Activated T-cell treated with anti-CD3 and anti-CD28 coated beads, Interleukin-2, amount 50 U/mL, for 72 hours (primary cell): ENCODE results near the gene AGAP1. TPM values are rescaled to one million over a fixed set of nuclear protein-coding genes. Genes with fewer than 3 reads are reported as not detected.
A peak's percentile ranks its signal among the peaks of the same experiment; 100 is the strongest.

Experiments
- ATAC-seq, 2 donors: fragments of 150-1000 bp; cut with Tn5 transposase; replicated peaks in 1 of 2; 2 replicates each; pipeline ENCODE4 v1.10.0; 2021; ENCODE audit warnings: moderate library complexity in 2 of 2, mild to moderate bottlenecking in 1 of 2
- DNase-seq, 2 donors: peaks; one replicate each; pipeline ENCODE4 v3.0.0; 2021 to 2022; ENCODE audit warnings: mixed read lengths in 1 of 2
- H3K27ac Mint-ChIP-seq: one replicate; pipeline ENCODE4 v1.8.0; 2022; ENCODE audit warnings: mild to moderate bottlenecking, moderate library complexity, mixed read lengths
- H3K27me3 Mint-ChIP-seq: one replicate; pipeline ENCODE4 v1.8.0; 2022; ENCODE audit warnings: low read depth, mixed read lengths
- H3K36me3 Mint-ChIP-seq, 2 donors: one replicate each; pipeline ENCODE4 v1.8.0; 2022; ENCODE audit warnings: mixed read lengths in 2 of 2, mild to moderate bottlenecking in 1 of 2; ENCODE audit not compliant: insufficient read depth in 2 of 2
- H3K4me1 Mint-ChIP-seq: one replicate; pipeline ENCODE4 v1.8.0; 2022; ENCODE audit warnings: low read depth, mixed read lengths
- H3K4me3 Mint-ChIP-seq, 2 donors: one replicate each; pipeline ENCODE4 v1.8.0; 2022; ENCODE audit warnings: mild to moderate bottlenecking in 2 of 2, mixed read lengths in 2 of 2, moderate library complexity in 2 of 2
- H3K9me3 Mint-ChIP-seq, 2 donors: one replicate each; pipeline ENCODE4 v1.8.0; 2022; ENCODE audit warnings: mixed read lengths in 2 of 2
- total RNA-seq, 2 donors: library from RNA; stranded (reverse); gene quantifications; one replicate each; pipeline ENCODE4 v1.2.3, GENCODE V29; 2022

AGAP1 gene
- total RNA-seq, 2 donors from 2014 or later, result 0.74 to 2.9 TPM

DNA sequence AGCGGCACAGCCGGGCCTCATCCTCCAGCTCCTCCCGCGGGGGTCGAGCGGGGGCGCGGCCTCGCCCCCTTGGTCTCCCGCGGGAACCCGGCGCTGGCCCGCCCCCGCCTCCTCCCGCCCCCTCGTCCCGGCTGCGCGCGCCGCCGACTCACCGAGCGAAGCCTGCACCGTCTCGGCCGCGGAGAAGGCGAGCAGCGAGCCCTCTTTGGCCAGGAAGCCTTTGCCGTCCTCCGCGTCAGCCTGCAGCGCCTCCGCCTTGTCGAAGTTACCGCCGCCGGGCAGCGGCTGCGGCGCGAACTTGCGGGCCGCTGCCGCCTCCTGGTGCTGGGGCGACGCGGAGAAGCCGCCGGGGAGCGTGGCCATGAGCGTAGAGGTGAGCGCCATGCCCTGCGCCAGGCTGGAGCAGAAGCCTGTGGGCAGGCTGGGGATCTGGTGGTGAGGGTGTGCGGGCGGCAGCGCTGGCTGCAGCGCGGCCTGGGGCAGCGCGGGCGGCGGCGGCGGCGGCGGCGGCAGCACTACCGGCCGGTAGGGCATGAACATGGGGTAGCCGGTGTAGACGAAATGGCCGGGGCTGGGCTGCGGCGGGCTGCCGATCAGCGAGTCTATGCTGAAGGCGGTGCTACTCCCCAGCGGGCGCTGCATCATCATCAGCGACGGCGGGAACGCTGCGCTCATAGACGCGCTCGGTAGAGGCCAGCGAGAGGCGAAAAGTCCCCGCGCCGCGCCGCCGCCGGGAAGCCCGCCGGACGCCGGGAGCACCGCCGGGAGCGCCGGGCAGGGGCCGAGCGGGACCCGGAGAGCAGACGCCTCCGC lies 673.7 kb downstream of the AGAP1 start:
- H3K27me3 Mint-ChIP-seq, result peaks cover 61% of the 10 kb centered on the region
- peaks cover 0 to 2% of the 10 kb centered on the region in 2 donors for H3K36me3 Mint-ChIP-seq
- DNase-seq, result no peak
- H3K9me3 Mint-ChIP-seq, result no peaks in the 10 kb centered on the region
- H3K4me3 Mint-ChIP-seq, result peak overlapping the region in 1 of 2 donors; percentile 49
- ATAC-seq, result peak in 1 of 2 donors; percentile 22
- H3K4me1 Mint-ChIP-seq, result peaks cover 10% of the 10 kb centered on the region
- no peak overlapping the region for H3K27ac Mint-ChIP-seq

DNA sequence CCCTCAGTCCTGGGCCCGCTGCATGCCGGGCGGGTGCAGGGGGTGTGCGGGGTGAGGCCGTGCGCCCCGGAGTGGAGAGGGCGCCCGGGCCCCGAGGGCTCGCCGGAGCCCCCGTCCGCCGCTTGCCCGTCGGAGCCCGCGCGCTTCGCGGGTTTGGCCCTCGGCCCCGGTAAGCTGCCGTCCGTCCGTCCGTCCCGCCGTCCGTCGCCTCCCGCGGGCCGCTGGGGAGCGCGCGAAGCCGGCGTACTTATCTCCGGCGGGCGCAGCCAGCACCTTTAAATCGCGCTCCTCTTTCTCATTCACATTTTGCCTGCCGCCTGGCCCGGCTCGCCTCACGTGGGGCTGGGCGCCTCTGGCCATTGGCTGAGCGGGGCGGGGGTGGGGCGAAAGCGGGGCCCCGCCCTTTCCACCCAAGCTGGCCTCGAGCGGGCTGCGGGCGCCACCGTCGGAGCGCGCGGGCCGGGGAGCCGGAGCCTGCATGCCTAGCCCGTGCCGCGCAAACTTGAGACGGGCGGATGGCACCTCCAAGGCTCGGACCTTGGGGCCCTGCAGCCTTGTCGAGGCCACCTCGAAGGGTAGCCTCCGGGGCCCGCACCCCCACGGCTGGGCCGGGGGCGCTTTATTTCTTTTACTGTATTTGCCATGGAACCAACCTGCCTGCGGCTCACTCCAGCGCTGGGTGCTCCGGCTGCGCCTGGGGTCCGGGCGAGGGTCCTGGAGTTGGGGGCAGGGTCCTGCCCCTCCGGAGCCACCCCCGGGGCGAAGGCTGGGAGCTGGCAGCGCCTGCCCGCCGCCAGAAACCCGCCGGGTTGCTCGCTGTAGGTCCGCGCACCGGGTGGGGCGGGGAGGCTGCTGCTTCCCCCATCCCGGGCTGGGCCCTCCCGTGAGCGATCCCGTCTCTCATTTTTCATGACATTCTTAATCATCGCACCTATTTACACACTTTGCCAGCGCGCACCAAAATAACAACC lies 674.6 kb downstream of the AGAP1 start, which contains the start of gene GBX2:
Gene GBX2 (minus strand): TSS at position 277 of the 971 bp plus-strand sequence. CDS start 415 bp downstream, outside the sequence.
- peak in 1 of 2 donors; percentile 36 for ATAC-seq

DNA sequence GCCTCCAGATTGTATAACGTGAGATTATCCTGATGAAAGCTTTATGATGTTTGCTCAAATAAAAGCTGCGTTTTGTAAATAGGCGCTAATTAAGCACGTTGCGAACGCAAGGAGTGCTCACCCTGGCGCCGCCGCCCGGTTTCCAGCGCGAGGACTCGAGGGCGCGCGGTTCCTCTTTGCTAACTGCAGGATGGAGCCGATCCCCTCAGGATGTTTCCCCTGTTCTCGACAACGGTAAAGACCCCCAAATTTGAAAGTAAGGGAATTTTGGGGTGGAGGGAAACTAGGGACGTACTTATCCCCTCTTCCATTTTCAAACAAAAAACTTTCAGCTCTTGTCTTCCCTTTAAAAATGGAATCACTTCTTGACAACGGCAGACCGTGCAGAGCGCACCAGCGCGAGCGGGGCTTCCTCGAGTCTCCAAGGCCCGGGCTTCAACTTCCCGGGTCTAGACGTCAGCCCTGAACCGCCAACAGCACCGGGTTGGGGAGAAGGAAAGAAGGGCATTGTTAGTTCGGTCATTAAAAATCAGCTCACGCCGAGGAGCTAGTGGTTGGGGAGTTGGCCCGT lies 675.4 kb downstream of the AGAP1 start:
- no peak overlapping the region for H3K27ac Mint-ChIP-seq
- H3K9me3 Mint-ChIP-seq, result no peaks in the 10 kb centered on the region
- ATAC-seq (no peak), DNase-seq (no peak)
- H3K4me3 Mint-ChIP-seq, result peak overlapping the region in 1 of 2 donors; percentile 2
- H3K36me3 Mint-ChIP-seq, result peaks cover 0 to 2% of the 10 kb centered on the region in 2 donors
- peaks cover 62% of the 10 kb centered on the region for H3K27me3 Mint-ChIP-seq
- H3K4me1 Mint-ChIP-seq, result peaks cover 10% of the 10 kb centered on the region

More for the DNA sequence above, 674.6 kb downstream of the AGAP1 start, which contains the start of gene GBX2:
- H3K27me3 Mint-ChIP-seq, result peaks cover 56% of the 10 kb centered on the region
- H3K4me3 Mint-ChIP-seq, result peak within 1 kb of the TSS; percentile 2 to 49
- H3K4me1 Mint-ChIP-seq, result peaks cover 10% of the 10 kb centered on the region
- DNase-seq, result no peak
- H3K36me3 Mint-ChIP-seq, result peaks cover 0 to 2% of the 10 kb centered on the region in 2 donors
- no peaks in the 10 kb centered on the region for H3K9me3 Mint-ChIP-seq
- H3K27ac Mint-ChIP-seq, result no peak within 1 kb of the TSS

DNA sequence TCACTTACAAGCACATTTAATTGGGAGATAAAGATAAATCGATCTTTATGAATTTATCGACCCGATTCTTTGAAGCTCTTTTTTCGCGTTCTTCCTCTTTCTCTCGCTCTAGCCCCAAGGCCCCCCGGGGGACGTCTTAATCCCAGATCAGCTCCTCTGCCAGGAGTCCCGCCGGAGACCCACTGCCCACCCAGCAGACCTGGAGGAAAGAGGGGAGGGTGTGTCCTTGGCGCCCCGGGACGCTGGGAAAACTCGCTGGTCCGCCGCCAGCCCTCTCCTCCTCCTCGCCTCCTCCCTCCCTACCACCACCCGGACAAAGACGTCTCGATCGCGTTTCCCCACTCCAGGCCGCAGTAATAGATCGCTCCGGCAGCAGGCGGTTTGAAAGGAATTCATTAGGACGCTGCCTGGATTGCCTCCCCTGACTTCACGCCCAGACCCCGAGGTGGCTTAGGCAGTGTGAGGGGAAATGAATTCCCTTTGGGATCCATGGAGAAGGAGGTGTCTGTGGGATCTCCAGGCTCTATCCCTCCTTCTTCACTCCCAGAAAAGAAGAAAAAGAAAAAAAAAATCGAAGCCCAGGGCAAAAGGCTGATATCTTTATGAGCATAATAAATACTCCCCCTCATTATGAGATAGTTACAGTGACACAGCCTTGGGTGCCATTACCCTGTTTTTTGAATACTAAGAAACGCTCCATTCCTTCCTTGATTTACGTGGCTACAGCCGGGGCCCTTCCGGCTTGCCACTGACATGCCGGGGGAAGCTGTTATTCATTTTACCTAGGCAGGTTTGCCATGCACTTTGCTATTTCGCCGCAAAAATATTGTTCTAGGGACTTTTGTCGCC lies 676.1 kb downstream of the AGAP1 start:
- Mint-ChIP-seq H3K9me3 (no peaks in the 10 kb centered on the region), H3K4me3 (no peak overlapping the region), H3K36me3 (peaks cover 0 to 2% of the 10 kb centered on the region in 2 donors), H3K27me3 (peaks cover 66% of the 10 kb centered on the region), H3K4me1 (peaks cover 10% of the 10 kb centered on the region), H3K27ac (peak overlapping the region; percentile 79)
- ATAC-seq, result no peak
- DNase-seq, result no peak

DNA sequence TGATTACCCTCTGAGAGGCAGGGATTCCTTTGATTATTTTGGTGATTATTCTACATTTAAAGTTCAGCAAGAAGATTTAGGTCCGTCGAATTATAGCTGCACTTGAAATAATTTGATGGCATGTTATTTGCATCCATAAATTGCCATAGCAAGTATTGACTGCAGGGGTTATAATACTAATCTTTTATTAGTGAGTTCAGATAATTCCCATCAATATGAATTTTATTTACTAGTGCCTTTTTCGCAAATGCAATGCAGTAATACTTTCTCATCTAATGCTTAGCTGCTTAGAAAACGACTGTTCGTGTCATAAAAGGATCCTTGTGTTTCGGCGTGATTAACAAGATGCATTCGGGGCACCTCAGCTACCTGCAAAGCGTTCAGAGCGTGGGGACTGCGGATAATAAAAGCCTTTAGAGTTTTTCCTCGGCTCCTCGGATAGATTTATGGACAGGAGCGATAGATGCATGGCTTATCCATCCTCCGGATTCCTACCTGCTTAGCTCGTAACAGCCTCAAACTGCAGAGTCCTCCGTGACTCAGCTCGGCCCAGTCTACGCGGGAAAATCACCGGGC lies 676.8 kb downstream of the AGAP1 start:
- H3K36me3 Mint-ChIP-seq, result peaks cover 0 to 2% of the 10 kb centered on the region in 2 donors
- peaks cover 10% of the 10 kb centered on the region for H3K4me1 Mint-ChIP-seq
- peaks cover 67% of the 10 kb centered on the region for H3K27me3 Mint-ChIP-seq
- H3K4me3 Mint-ChIP-seq, result no peak overlapping the region
- H3K27ac Mint-ChIP-seq, result peak overlapping the region; percentile 79
- ATAC-seq, result no peak
- DNase-seq, result no peak
- H3K9me3 Mint-ChIP-seq, result no peaks in the 10 kb centered on the region

DNA sequence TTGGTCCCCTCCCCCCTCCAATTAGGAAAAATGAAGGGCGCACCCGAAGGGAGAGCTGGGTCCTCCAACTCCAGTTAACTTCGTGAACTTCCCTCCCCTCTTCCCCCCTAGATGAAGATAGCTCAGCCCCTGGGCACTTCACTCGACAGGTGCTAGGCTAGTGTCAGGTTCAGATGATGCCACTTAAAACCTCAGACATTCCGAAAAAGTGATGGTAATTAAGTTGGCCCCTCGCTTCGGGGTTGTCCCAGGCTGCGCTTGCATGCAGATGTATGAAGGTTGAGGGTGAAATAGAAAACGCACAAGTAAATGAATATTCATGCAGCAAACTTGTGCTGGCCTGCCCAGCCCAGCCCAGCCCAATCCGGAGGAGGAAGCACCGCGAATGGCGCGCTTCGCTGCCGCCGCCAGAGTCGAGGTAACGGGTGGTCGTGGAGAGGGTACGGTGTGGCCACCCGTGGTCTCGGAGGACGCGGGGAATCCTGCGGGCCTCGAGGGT lies 677.4 kb downstream of the AGAP1 start:
- Mint-ChIP-seq H3K4me3 (no peak overlapping the region), H3K36me3 (peaks cover 0 to 2% of the 10 kb centered on the region in 2 donors), H3K9me3 (no peaks in the 10 kb centered on the region), H3K4me1 (peaks cover 7% of the 10 kb centered on the region), H3K27ac (no peak overlapping the region), H3K27me3 (peaks cover 67% of the 10 kb centered on the region)
- DNase-seq, result no peak
- ATAC-seq, result no peak

DNA sequence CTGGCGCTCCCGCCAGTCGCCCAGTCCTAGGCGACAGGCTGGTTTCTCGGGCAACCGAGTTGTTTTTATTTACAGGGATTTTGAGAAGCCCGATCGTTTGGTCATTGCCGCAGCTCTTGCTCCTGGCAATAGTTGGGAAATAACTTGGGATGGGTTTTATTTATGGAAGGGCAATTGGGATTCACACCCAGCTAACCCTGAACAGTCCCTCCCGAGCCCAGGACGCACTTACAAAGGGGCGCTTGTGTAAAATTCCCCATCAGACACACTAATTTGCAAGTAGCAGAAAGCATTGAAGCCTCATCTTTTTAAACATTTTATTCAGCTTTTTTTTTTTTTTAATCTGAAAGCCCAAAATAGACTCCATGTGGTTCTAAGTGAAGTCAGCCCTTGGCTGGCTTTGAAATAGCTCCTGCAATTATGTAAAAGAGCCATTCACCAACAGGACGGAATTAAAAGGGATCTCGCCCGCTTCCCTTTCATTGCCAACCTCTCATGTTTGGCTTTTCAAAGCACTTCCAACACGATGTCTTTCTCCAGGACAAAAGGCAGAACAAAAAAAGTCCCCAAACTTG lies 677.9 kb downstream of the AGAP1 start:
- Mint-ChIP-seq H3K27me3 (peaks cover 67% of the 10 kb centered on the region), H3K9me3 (no peaks in the 10 kb centered on the region), H3K4me3 (no peak overlapping the region), H3K36me3 (peaks cover 0 to under 1% of the 10 kb centered on the region in 2 donors), H3K27ac (peak overlapping the region; percentile 34), H3K4me1 (peaks cover 2% of the 10 kb centered on the region)
- no peak for DNase-seq
- no peak for ATAC-seq

DNA sequence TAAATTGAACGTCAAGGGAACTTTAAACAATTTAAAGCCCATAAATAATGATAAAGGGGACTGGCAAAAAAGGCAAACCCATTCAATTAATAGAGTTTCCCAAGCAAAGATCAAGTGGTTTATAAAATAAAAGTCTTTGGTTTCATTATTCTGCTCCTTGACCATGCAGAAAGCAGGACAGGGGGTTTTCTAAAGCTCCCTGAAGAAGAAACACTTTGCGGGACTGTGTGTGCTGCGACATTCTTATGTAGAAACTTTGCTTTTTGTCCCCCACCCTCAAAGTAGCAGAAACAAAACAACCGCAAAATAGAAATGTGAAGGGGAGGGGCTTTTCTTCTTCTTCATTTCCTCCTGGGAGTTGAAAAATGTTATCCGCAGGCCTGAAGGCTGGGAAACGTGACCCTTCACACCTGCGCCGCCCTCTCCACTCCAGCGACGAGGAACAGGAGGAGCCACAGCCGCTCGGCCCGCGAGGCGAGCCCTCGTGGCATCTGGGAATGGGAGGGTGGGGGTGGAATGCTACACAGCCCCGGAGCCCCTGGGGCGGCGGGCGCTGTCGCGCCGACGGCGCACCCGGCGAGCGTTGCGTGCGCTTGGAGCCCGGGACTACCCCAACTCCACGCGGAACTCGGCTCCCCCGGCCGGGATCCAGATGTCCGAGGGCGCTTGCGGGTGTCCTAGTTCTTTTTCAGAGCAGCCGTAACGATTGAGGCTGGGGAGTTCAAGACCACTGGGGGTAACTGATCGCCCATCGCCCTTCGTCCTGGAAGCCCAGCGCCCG lies 678.6 kb downstream of the AGAP1 start:
- Mint-ChIP-seq H3K27ac (peak overlapping the region; percentile 34), H3K4me3 (no peak overlapping the region), H3K27me3 (peaks cover 67% of the 10 kb centered on the region), H3K9me3 (no peaks in the 10 kb centered on the region), H3K36me3 (no peaks in the 10 kb centered on the region), H3K4me1 (no peaks in the 10 kb centered on the region)
- ATAC-seq (no peak), DNase-seq (no peak)

DNA sequence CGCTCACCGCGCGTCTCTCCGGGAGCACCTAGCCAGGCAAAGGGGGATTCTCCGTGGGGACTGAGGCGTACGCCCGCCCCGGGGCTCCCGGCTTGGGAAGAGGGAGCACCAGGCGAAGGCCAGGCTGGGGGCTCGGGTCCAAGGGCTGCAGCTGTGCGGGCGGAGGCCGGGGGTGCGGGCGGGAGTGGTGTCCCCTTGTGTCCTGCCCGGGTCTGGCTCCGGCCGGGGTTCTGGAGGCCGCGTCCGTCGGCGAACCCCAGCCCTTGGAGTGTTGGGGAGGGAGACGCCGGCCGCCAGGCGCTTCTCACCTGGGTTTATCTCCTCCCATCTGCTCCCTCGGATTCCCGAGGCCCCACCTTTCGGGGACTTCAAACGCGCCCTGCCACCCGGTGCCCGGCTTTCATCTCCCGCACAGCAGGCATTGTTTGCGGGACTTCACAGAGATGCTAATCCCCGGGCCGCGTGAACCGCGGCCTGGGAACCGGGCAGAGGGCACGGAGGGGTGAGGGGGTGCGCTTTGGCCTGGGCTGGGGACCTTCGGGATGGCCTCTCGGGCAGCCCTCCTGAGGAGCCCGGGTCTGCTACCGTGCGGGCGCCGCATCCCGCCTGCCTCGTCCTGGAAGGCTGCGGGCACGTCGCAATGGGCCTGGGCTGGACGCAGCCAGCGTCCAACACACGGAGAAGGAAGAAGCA lies 679.3 kb downstream of the AGAP1 start:
- DNase-seq, result no peak
- no peaks in the 10 kb centered on the region for H3K9me3 Mint-ChIP-seq
- no peak overlapping the region for H3K4me3 Mint-ChIP-seq
- H3K27ac Mint-ChIP-seq, result no peak overlapping the region
- H3K27me3 Mint-ChIP-seq, result peaks cover 69% of the 10 kb centered on the region
- H3K4me1 Mint-ChIP-seq, result no peaks in the 10 kb centered on the region
- no peak for ATAC-seq
- H3K36me3 Mint-ChIP-seq, result no peaks in the 10 kb centered on the region

DNA sequence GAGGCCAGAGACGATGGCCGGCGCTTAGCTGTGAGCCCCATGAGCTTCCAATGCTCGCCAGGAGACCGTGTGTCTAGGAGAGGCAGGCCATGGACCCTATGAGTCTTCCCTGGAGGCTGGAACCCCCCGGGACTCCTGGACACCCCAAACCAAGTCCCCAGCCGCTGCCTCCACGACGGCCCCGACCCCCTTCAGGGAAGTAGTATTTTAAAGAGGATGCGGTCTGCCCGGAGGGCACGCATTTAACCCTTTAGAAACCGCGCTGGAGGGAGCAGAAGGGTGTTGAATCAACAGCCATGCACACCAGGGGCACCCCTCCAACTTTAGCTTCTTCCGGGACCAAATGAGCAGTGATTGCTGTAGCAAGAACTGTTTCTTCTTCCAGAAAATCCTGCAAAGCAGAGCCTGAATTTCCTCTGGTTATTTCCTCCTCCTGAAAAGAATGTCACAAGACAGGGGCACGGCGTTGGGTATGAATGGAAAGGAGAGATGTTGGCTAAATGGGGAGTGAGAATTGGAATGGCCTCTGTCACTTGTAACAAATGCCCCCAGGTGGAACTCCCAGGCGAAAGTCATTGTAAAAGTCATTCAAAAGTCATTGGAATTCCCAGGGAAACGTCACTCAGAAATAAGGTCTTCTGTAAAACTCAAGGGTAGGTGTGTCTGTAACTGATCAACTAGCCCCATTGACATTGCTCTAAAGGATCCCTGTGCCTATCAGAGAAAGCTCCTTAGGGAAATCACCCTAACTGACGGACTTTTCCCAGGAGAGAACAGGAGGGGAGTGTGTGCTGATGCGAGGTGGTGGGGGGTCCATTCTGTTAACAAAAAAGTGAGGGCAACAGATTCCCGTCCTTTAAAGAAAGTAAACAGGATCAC lies 680.1 kb downstream of the AGAP1 start:
- H3K27me3 Mint-ChIP-seq, result peaks cover 72% of the 10 kb centered on the region
- no peaks in the 10 kb centered on the region for H3K4me1 Mint-ChIP-seq
- no peak overlapping the region for H3K27ac Mint-ChIP-seq
- no peaks in the 10 kb centered on the region for H3K9me3 Mint-ChIP-seq
- no peak for DNase-seq
- H3K36me3 Mint-ChIP-seq, result peaks cover 0 to 3% of the 10 kb centered on the region in 2 donors
- no peak for ATAC-seq
- H3K4me3 Mint-ChIP-seq, result no peak overlapping the region
